Tibial nerve (tissue), 3 donors: ENCODE data around the gene SSX2B.
"Not testable (repeated sequence)": the region's sequence is repeated elsewhere in the genome, so short reads cannot be mapped to it uniquely, and the experiment has no call there.

Source experiments
- POLR2A ChIP-seq, 2 donors: fragments of 450-650 bp; IDR thresholded peaks; one replicate each; pipeline ENCODE4 v1.6.1; 2017; ENCODE audit warnings: antibody characterized with exemption in 2 of 2, mild to moderate bottlenecking in 2 of 2, moderate library complexity in 2 of 2
- TF ChIP-seq, protein P1 (sequence below), 5 experiments: fragments of 200-600 bp in 3 of 5; fragments of 450-650 bp in 2 of 5; sonication (generic) in 3 of 5; IDR thresholded peaks; one replicate each; pipeline ENCODE4 v1.5.1; 2016 to 2019; ENCODE audit warnings: antibody characterized with exemption in 5 of 5, mild to moderate bottlenecking in 3 of 5, moderate library complexity in 2 of 5

DNA sequence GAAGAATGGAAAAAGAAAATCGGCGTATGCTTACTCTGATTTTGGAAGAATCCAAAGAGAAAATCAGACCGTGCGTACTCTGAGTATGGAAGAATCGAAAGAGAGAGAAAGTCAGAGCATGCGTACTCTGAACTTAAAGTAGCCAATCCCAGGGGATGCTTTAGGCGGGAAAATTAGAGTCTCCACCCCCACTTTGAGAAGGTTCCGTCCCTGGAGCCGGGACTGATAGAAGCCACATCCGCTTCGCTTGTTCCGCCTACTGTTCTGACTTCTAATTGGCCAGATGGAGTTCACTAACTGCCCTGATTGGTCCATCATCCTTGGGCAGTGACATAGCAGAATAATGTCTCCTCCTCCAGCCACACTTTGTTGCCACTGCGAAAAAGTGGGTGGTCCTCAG, 44.0 kb upstream of the SSX2B start, which contains the start of gene SSX2:
- TF ChIP-seq, protein P1, sequence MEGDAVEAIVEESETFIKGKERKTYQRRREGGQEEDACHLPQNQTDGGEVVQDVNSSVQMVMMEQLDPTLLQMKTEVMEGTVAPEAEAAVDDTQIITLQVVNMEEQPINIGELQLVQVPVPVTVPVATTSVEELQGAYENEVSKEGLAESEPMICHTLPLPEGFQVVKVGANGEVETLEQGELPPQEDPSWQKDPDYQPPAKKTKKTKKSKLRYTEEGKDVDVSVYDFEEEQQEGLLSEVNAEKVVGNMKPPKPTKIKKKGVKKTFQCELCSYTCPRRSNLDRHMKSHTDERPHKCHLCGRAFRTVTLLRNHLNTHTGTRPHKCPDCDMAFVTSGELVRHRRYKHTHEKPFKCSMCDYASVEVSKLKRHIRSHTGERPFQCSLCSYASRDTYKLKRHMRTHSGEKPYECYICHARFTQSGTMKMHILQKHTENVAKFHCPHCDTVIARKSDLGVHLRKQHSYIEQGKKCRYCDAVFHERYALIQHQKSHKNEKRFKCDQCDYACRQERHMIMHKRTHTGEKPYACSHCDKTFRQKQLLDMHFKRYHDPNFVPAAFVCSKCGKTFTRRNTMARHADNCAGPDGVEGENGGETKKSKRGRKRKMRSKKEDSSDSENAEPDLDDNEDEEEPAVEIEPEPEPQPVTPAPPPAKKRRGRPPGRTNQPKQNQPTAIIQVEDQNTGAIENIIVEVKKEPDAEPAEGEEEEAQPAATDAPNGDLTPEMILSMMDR (IDR thresholded peaks at IDR 0.05), result not testable (repeated sequence)
- TF ChIP-seq POLR2A (IDR thresholded peaks at IDR 0.05), result not testable (repeated sequence)
